Epithelial cell of proximal tubule (primary cell): Measurements from ENCODE around the gene CACNG8. TPM values are rescaled to one million over a fixed set of nuclear protein-coding genes. Genes with fewer than 3 reads are reported as not detected.

Source experiments
- DNase-seq: peaks from one replicate; pipeline ENCODE4 v3.0.0-alpha.2; 2011; ENCODE audit warnings: low read depth
- H3K4me3 ChIP-seq: 2 replicates; pipeline ENCODE4 v1.5.1; 2011; ENCODE audit warnings: low read depth, mild to moderate bottlenecking, low read length
- CTCF ChIP-seq: conservative IDR thresholded peaks from 2 replicates; pipeline ENCODE4 v1.5.1; 2012; ENCODE audit warnings: low read depth, mild to moderate bottlenecking, low read length
- total RNA-seq: library from RNA; depleted of rRNA; stranded (reverse); fragments of >200 nt; gene quantifications from 2 replicates; pipeline ENCODE4 v1.2.3, GENCODE V29; 2015

CACNG8 gene
- total RNA-seq, 1 donor from 2014 or later, result not detected

GRCh38 chr19:53982611-53983010, 19.9 kb downstream of the CACNG8 start:
- no peak for DNase-seq
- TF ChIP-seq CTCF, result no peak

DNA sequence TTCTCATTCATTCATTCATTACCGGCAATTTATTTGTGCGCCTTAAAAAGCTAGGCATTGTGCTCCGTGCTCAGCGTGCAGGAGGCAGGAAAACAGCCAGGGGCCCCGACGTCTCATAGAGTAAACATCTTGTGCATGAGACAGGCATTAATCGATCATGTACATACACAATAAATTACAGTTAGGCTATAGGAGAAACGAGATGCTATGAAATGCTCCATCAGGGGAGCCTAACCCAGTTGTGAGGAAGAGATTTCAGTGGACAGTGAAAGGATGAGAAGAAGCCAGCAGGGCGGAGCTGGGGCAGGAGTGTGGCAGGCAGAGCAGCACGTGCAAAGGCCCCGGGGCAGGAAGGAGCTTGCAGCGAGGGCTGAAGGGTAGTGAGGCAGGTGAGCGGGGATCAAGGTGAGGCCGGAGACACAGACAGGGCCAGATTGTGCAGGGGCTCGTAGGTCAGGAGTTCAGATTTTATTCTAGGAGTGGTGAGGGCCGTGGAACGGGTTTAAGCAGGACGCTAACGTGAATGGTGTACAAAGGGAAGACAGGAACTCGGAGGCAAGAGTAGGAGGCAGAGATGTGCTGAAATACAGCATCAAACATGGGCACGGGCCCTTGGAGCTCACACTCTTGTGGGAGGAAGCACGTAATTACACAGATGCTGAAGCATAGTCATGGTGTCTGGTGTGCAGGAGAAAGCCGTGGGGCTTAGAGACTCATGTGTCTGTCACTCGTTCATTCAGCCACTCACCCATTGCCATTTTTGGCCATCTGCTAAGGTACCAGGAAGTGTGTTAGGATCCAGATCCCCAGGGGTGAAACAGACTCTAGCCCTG, 20.9 kb downstream of the CACNG8 start:
- no peak overlapping the region for H3K4me3 ChIP-seq
- DNase-seq, result no peak
- TF ChIP-seq CTCF, result no peak

More at GRCh38 chr19:53982611-53983010, 19.9 kb downstream of the CACNG8 start:
- H3K4me3 ChIP-seq, result no peak overlapping the region

DNA sequence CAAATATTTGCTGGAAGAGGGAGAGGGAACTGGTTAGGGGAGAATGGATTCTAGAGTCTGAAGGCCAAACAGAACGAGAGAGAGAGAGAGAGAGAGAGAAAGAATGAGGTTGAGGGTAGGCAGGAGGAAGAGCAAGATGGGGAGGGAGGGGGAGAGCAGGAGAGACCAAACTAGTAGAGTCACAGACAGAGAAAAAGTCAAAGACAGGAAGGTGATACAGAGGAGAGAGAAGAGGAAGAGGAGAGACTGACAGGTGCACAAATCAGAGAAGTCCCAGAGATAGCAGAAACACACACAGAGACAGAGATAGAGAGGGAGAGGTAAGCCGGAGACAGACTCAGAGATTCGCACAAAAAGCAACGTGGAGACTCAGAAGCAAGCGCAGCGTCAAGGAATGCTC, 23.1 kb downstream of the CACNG8 start:
- no peak overlapping the region for H3K4me3 ChIP-seq
- no peak for DNase-seq
- TF ChIP-seq CTCF, result no peak

DNA sequence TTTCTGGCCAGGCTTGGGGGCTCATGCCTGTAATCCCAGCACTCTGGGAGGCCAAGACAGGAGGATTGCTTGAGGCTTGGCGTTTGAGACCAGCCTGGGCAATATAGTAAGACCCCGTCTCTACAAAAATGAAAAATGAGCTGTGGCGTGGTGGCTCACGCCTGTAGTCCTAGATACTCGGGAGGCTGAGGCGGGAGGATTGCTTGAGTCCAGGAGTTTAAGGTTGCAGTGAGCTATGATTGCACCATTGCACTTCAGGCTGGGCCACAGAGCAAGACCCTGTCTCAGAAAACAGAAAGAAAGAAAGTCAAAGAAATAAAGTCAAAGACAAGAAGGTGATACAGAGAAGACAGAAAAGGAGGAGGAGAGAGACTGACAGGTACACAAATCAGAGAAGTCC, 26.2 kb downstream of the CACNG8 start:
- TF ChIP-seq CTCF, result no peak
- H3K4me3 ChIP-seq, result no peak overlapping the region
- DNase-seq, result no peak

GRCh38 chr19:53989600-53990533, 27.1 kb downstream of the CACNG8 start:
- no peak for TF ChIP-seq CTCF
- DNase-seq, result no peak
- H3K4me3 ChIP-seq, result no peak overlapping the region

DNA sequence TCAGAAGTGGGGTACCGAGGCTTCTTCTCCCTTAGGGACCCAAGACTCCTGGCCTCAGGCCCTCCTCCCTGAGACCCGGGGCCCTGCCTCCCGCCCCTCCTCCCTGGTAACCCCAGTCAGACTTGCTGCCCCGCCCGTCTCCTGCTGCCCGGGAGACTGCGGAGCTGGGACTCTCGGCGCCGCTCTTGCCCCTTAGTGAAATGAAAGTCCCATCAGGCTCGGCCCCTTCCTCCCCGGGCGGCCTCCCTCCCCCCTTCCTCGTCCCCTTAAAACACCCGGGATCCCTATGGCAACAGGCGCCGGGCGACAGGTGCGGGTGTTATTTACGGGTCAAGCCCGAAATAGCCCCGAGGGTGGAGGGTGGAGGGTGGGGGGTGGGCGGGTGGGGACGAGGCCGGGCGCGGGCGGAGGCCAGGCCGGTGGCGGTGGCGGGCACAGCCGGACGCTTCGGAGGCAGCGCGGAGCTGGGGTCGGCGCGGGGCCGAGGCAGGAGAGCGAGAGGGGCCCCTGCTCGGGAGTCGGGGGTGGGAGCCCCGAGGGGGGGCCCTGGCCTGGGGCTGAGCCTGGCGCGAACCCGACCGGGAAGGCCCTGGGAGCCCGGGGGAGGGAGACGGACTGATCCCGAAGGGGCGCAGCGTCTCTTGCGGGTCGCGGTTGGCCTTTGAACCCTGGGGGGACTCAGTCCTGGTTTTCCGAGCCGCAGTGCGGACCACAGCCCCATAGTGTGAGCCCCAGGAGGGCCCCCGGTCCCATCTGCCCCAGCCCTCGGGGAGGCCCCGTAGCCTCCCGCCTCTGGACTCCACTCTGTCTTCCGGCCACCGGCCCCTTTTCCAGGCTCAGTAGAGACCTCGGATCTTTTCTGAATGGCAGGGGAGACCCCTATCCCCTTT, 28.7 kb downstream of the CACNG8 start, which contains the start of gene CACNG6:
CACNG6 (plus strand) TSS at position 414 of the 890 bp plus-strand sequence. CDS start 1,241 bp downstream, outside the sequence.
- H3K4me3 ChIP-seq, result no peak within 1 kb of the TSS
- DNase-seq, result no peak

More for the DNA sequence above, 28.7 kb downstream of the CACNG8 start, which contains the start of gene CACNG6:
- no peak for TF ChIP-seq CTCF
